A549 (cell line): ENCODE results near the gene GRM5.

ENCODE experiments used
- CTCF ChIP-seq: fragments of >200 bp; sonication (Bioruptor Twin); formaldehyde crosslinking; IDR thresholded peaks from 3 replicates; pipeline ENCODE4 v1.5.1; 2016
- ESRRA ChIP-seq: fragments of 150-350 bp; IDR thresholded peaks from 2 replicates; pipeline ENCODE4 v1.6.1; 2014; ENCODE audit warnings: mild to moderate bottlenecking, low read length, borderline replicate concordance
- HOXA7 ChIP-seq: fragments of 250-450 bp; sonication (Bioruptor Pico); IDR thresholded peaks from 2 replicates; pipeline ENCODE4 v1.5.0; 2020; ENCODE audit warnings: mild to moderate bottlenecking, moderate library complexity
- JUN ChIP-seq, 2 experiments: fragments of >200 bp; sonication (Bioruptor Twin); formaldehyde crosslinking; IDR thresholded peaks; 2 replicates in 1 of 2; 3 replicates in 1 of 2; pipeline ENCODE4 v1.6.1; 2016 to 2017
- MAX ChIP-seq: IDR thresholded peaks from 2 replicates; pipeline ENCODE4 v1.6.1; 2012
- MAZ ChIP-seq: fragments of 150-350 bp; IDR thresholded peaks from 2 replicates; pipeline ENCODE4 v1.6.1; 2014; ENCODE audit warnings: antibody characterized with exemption, low read depth, low read length, borderline replicate concordance
- POLR2A ChIP-seq: IDR thresholded peaks from 2 replicates; pipeline ENCODE4 v1.6.1; 2012; ENCODE audit warnings: mild to moderate bottlenecking, low read length
- RAD21 ChIP-seq, 2 experiments: fragments of >200 bp in 1 of 2; sonication (Bioruptor Twin) in 1 of 2; formaldehyde crosslinking in 1 of 2; IDR thresholded peaks in 1 of 2; conservative IDR thresholded peaks in 1 of 2; 2 replicates in 1 of 2; 3 replicates in 1 of 2; pipeline ENCODE4 v1.6.1; 2012 to 2018; ENCODE audit warnings: inconsistent platforms in 1 of 2
- RFX5 ChIP-seq: fragments of 450-650 bp; IDR thresholded peaks from 2 replicates; pipeline ENCODE4 v1.7.1; 2014; ENCODE audit warnings: antibody characterized with exemption, mild to moderate bottlenecking, moderate library complexity
- RNF2 ChIP-seq: fragments of 200-600 bp; sonication (generic); IDR thresholded peaks from 2 replicates; pipeline ENCODE4 v1.6.1; 2016; ENCODE audit warnings: low read depth, mild to moderate bottlenecking, antibody characterized with exemption, moderate library complexity, borderline replicate concordance
- SMC3 ChIP-seq: fragments of >200 bp; sonication (Bioruptor Twin); formaldehyde crosslinking; IDR thresholded peaks from 3 replicates; pipeline ENCODE4 v1.6.1; 2018; ENCODE audit warnings: inconsistent platforms
- ZFP36 ChIP-seq: fragments of 450-650 bp; IDR thresholded peaks from 2 replicates; pipeline ENCODE4 v1.6.1; 2014; ENCODE audit warnings: borderline replicate concordance; ENCODE audit not compliant: partially characterized antibody
- ZNF302 ChIP-seq: fragments of 250-450 bp; sonication (Bioruptor Pico); IDR thresholded peaks from 2 replicates; pipeline ENCODE4 v1.9.0; 2021; ENCODE audit warnings: inconsistent platforms, mild to moderate bottlenecking, moderate library complexity
- TF ChIP-seq, protein P1 (sequence below): IDR thresholded peaks from 2 replicates; pipeline ENCODE4 v1.6.1; 2012

DNA sequence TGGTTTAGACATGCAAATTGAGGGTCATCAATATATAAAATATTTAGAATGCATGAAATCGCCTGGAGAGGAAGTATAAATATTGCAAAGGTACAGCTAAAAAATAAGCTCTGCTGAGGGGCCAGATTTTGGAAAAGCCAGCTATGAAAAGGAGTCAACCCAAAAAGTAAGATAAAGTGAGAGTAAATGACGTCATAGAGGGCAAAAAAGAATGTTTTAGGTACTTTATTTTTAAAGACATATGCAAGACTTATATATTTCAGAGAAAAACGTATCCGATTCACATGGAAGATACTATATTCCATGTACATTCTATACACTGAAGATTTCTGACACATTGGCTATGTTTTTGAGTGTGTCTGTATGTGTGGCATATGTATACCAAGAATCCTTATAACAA is 13.6 kb downstream of the GRM5 start:
- TF ChIP-seq ESRRA (no peak), MAX (no peak), CTCF (no peak), ZFP36 (no peak), POLR2A (no peak), RFX5 (no peak), SMC3 (no peak), HOXA7 (no peak), RAD21 (conservative IDR thresholded peaks at IDR 0.05 in 1 of 2, IDR thresholded peaks at IDR 0.05 in 1 of 2) (no peak), MAZ (no peak), RNF2 (no peak), ZNF302 (CRISPR knock-in tag) (no peak), JUN (IDR thresholded peaks at IDR 0.05) (no peak)
- TF ChIP-seq, protein P1, sequence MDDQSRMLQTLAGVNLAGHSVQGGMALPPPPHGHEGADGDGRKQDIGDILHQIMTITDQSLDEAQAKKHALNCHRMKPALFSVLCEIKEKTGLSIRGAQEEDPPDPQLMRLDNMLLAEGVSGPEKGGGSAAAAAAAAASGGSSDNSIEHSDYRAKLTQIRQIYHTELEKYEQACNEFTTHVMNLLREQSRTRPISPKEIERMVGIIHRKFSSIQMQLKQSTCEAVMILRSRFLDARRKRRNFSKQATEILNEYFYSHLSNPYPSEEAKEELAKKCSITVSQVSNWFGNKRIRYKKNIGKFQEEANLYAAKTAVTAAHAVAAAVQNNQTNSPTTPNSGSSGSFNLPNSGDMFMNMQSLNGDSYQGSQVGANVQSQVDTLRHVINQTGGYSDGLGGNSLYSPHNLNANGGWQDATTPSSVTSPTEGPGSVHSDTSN, result no peak
